Adrenal gland (tissue), 12 donors: ENCODE results near the gene NMT1. TPM values are rescaled to one million over a fixed set of nuclear protein-coding genes. Genes with fewer than 3 reads are reported as not detected.

Experiments
- DNase-seq, 7 donors: peaks; one replicate each; pipeline ENCODE4 v3.0.0-alpha.2; 2019 to 2020
- H3K27ac ChIP-seq, 5 donors: fragments of 200-600 bp; sonication (generic) in 4 of 5; 1 replicate in 3 of 5; 2 replicates in 2 of 5; pipeline versions ENCODE4 v1.5.1 to v1.8.0; 2016 to 2020; ENCODE audit warnings: mild to moderate bottlenecking in 1 of 5
- H3K27me3 ChIP-seq: fragments of 200-600 bp; 2 replicates; pipeline ENCODE4 v1.8.0; 2021
- H3K36me3 ChIP-seq, 2 donors: fragments of 200-600 bp; replicated peaks in 1 of 2; 1 replicate in 1 of 2; 2 replicates in 1 of 2; pipeline versions ENCODE4 v1.5.1 to v1.8.0; 2018 to 2022
- H3K4me1 ChIP-seq, 2 donors: fragments of 200-600 bp; replicated peaks in 1 of 2; 1 replicate in 1 of 2; 2 replicates in 1 of 2; pipeline versions ENCODE4 v1.5.1 to v1.8.0; 2018 to 2021
- H3K4me3 ChIP-seq, 4 donors: fragments of 200-600 bp; sonication (generic) in 3 of 4; one replicate each; pipeline ENCODE4 v1.5.1; 2016 to 2018
- H3K9me3 ChIP-seq, 3 donors: fragments of 200-600 bp; sonication (generic) in 1 of 3; replicated peaks in 1 of 3; 1 replicate in 2 of 3; 2 replicates in 1 of 3; pipeline versions ENCODE4 v1.5.1 to v1.8.0; 2016 to 2021
- CTCF ChIP-seq, 6 experiments: fragments of 450-650 bp in 4 of 6; fragments of 200-600 bp in 2 of 6; sonication (generic) in 1 of 6; IDR thresholded peaks; 1 replicate in 5 of 6; 2 replicates in 1 of 6; pipeline versions ENCODE4 v1.5.1 to v1.8.0; 2016 to 2021; ENCODE audit warnings: antibody characterized with exemption in 6 of 6, mild to moderate bottlenecking in 2 of 6, moderate library complexity in 1 of 6
- POLR2A ChIP-seq, 2 donors: fragments of 450-650 bp; IDR thresholded peaks; one replicate each; pipeline ENCODE4 v1.6.1; 2017; ENCODE audit warnings: antibody characterized with exemption in 2 of 2, mild to moderate bottlenecking in 2 of 2, moderate library complexity in 1 of 2
- WGBS, 4 donors: extraction: QIAGEN DNeasy Blood & Tissue Kit in 2 of 4; methylation state at CpG; one replicate each; pipeline versions ENCODE4 v1.1.5 to v1.1.7; 2013 to 2017; 5-methylcytosine and 5-hydroxymethylcytosine counted together
- intact Hi-C, 2 donors: fragments of 100-400 bp; cut with DNase I; formaldehyde crosslinking; loops; one replicate each; pipeline versions ENCODE4 v1.14.1 to v1.15.0; 2022 to 2023
- polyA plus RNA-seq, 3 donors: library from polyadenylated mRNA; stranded (reverse); fragments of 200-250 nt in 2 of 3; fragments of 350-450 nt in 1 of 3; fragmentation: Illumina TruSeq in 1 of 3; extraction: RNeasy Lipid Tissue Mini Kit (QIAGEN cat#74804) in 1 of 3; gene quantifications; one replicate each; pipeline ENCODE4 v1.2.3, GENCODE V29; 2013 to 2014
- total RNA-seq, 9 donors: library from RNA; depleted of rRNA in 4 of 9; stranded (reverse); fragments of >200 nt in 4 of 9; fragments of 120-200 nt in 1 of 9; fragmentation: NEBNext Ultra II Directional in 1 of 9; extraction: Animal tissue kit (Norgen Biotek cat#: 25700) in 1 of 9; gene quantifications; one replicate each; pipeline versions ENCODE4 v1.1.0 to v1.2.4, GENCODE V29; 2013 to 2023
- donor health status: healthy with polysubstance abuse.
- donor health status: Bipolar disorder and iron deficiency.
- donor health status: DM: yes; HTN: yes; CAD: no.
- donor health status: DM: no; HTN: no; CAD: no.
- donor health status: DM: no; HTN: no; CAD: no.
- donor health status: DM: yes; HTN: yes; CAD: no.

NMT1 gene
- total and polyA plus RNA-seq, 12 donors, result 85.9 to 174 (median 136) TPM

GRCh38 chr17:45114117-45114932, 53.2 kb downstream of the NMT1 start:
- Histone ChIP-seq H3K4me3 (no peak overlapping the region), H3K27ac (peak overlapping the region in 1 of 5 donors; percentile 45), H3K27me3 (no peaks in the 10 kb centered on the region), H3K4me1 (peaks cover 26% of the 10 kb centered on the region in 2 donors), H3K36me3 (peaks cover 0 to 25% of the 10 kb centered on the region in 2 donors), H3K9me3 (no peaks in the 10 kb centered on the region)
- 85 to 91% (median 90%) methylated on average over 7 to 19 of the region's 19 CpGs for WGBS, 4 donors
- intact Hi-C loops, result no loop called here
- TF ChIP-seq CTCF (IDR thresholded peaks at IDR 0.05) (no peak), POLR2A (IDR thresholded peaks at IDR 0.05) (no peak)
- no peak for DNase-seq

GRCh38 chr17:45115015-45115625, 54.0 kb downstream of the NMT1 start:
- Histone ChIP-seq H3K27ac (no peak overlapping the region), H3K27me3 (no peaks in the 10 kb centered on the region), H3K9me3 (no peaks in the 10 kb centered on the region), H3K4me1 (peaks cover 19 to 21% of the 10 kb centered on the region in 2 donors), H3K36me3 (peaks cover 0 to 25% of the 10 kb centered on the region in 2 donors), H3K4me3 (no peak overlapping the region)
- DNase-seq, result no peak
- intact Hi-C loops, result no loop called here
- TF ChIP-seq CTCF (IDR thresholded peaks at IDR 0.05), result no peak
- TF ChIP-seq POLR2A (IDR thresholded peaks at IDR 0.05), result no peak
- 88 to 93% (median 90%) methylated on average over 20 to 26 of the region's 26 CpGs for WGBS, 4 donors

GRCh38 chr17:45115871-45116270, 54.8 kb downstream of the NMT1 start:
- peaks cover 0 to 25% of the 10 kb centered on the region in 2 donors for H3K36me3 ChIP-seq
- H3K9me3 ChIP-seq, result no peaks in the 10 kb centered on the region
- 79 to 92% (median 83%) methylated on average over 11 of the region's 11 CpGs for WGBS, 4 donors
- peaks cover 11 to 13% of the 10 kb centered on the region in 2 donors for H3K4me1 ChIP-seq
- TF ChIP-seq POLR2A (IDR thresholded peaks at IDR 0.05) (no peak), CTCF (IDR thresholded peaks at IDR 0.05) (no peak)
- intact Hi-C loops, result no loop called here
- no peak overlapping the region for H3K4me3 ChIP-seq
- no peaks in the 10 kb centered on the region for H3K27me3 ChIP-seq
- H3K27ac ChIP-seq, result no peak overlapping the region
- no peak for DNase-seq

- Histone ChIP-seq H3K27ac (no peak overlapping the region), H3K36me3 (peaks cover 0 to 25% of the 10 kb centered on the region in 2 donors)
- 85 to 94% (median 90%) methylated on average over 5 to 10 of the region's 10 CpGs for WGBS, 4 donors
These were observed 55.4 kb downstream of the NMT1 start for GRCh38 chr17:45116434-45117016.

More at GRCh38 chr17:45116434-45117016, 55.4 kb downstream of the NMT1 start:
- intact Hi-C loops, result no loop called here
- no peaks in the 10 kb centered on the region for H3K27me3 ChIP-seq
- H3K9me3 ChIP-seq, result no peaks in the 10 kb centered on the region
- no peak for DNase-seq
- H3K4me1 ChIP-seq, result peaks cover 5 to 8% of the 10 kb centered on the region in 2 donors
- TF ChIP-seq CTCF (IDR thresholded peaks at IDR 0.05) (no peak), POLR2A (IDR thresholded peaks at IDR 0.05) (no peak)
- no peak overlapping the region for H3K4me3 ChIP-seq
